SHP77 treated with DMSO at 0.1 percent for 48 hours (cell line): Measurements from ENCODE around the gene EPX.
"Not testable (repeated sequence)": the region's sequence is repeated elsewhere in the genome, so short reads cannot be mapped to it uniquely, and the experiment has no call there.

Experiments
- DNase-seq: peaks from one replicate; lab custom pipeline; 2025; lab: John Stamatoyannopoulos, UW

The EPX gene

DNA sequence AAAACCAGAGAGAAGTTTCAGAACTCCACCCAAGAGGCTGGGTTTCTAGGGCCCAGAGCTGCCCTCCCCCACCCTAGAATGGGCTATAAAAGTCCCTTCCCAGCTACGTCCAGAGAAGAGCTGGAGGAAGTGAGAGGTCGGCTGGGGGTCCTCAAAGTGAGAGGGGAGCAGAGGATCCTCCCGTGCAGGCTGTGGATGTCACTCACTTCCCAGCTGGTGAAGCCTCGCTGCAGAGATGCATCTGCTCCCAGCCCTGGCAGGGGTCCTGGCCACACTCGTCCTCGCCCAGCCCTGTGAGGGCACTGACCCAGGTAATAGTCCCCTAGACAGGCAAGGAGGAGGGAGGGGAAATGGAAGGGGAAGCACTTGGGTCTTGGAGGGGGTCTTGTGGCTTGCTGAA is at the start of gene EPX:
EPX (plus strand) TSS at position 115 of the 400 bp plus-strand sequence; CDS start at position 236, 121 bp downstream.
- no peak for DNase-seq

DNA sequence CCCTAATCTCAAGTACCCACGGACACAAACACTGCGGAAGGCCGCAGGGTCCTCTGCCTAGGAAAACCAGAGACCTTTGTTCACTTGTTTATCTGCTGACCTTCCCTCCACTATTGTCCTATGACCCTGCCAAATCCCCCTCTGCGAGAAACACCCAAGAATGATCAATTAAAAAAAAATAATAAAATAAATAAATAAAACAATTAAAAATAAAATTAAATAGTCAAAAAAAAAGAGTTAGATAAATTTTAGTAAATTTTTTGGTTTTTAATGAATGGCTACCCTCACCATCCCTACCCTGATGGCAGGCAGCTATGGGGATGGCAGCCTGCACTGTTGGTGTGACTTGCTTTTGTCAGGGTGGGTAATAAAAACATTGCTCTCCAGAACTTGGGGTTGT is 49.2 kb upstream of the EPX start:
- not testable (repeated sequence) for DNase-seq

DNA sequence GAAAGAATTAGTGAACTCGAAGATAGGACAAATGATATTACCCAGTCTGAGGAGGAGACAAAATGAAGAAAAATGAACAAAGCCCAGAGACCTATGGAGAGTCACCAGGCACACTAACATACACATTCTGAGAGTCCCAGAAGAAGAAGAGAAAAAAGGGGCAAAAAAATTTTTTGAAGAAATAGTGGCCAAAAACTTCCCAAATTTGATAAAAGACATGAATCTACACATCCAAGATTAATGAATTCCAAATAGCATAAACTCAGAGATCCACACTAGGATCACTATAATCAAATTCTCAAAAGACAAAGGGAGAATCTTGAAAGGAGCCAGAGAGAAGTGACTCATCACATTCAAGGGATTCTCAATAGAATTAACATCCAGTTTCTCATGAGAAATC is 47.7 kb upstream of the EPX start:
- DNase-seq, result no peak

GRCh38 chr17:58147930-58148434 is 44.5 kb upstream of the EPX start, which contains the start of gene OR4D1:
TSS of gene OR4D1 (plus strand) at chr17:58148384. CDS start at chr17:58155154, 6,770 bp downstream.
- no peak for DNase-seq

- DNase-seq, result no peak
Measured at GRCh38 chr17:58148609-58149008, 43.9 kb upstream of the EPX start.

DNA sequence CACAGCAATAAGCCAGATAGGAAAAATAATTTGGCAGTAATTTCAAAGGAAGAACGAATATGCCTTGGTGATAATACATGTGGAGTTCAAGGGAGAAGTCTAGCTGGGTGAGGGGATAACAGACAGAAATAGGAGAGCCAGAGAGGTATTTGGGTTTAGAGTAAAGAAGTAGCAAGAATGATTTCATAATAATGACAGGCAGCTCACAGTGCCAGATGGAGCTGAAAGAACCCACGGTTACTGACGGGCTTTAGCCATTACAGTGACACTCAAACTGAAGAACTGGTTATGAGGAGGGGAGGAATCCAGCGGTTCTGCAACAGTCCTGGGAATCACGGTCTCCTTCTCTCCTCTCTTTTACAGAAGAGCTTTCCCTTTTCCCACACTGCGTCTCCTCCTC is 42.1 kb upstream of the EPX start:
- DNase-seq, result no peak

- DNase-seq, result no peak
Measured at GRCh38 chr17:58153046-58153445, 39.5 kb upstream of the EPX start.

- DNase-seq, result no peak
Measured at GRCh38 chr17:58153671-58154070, 38.9 kb upstream of the EPX start.

GRCh38 chr17:58156839-58157803 is 35.4 kb upstream of the EPX start:
- no peak for DNase-seq

DNA sequence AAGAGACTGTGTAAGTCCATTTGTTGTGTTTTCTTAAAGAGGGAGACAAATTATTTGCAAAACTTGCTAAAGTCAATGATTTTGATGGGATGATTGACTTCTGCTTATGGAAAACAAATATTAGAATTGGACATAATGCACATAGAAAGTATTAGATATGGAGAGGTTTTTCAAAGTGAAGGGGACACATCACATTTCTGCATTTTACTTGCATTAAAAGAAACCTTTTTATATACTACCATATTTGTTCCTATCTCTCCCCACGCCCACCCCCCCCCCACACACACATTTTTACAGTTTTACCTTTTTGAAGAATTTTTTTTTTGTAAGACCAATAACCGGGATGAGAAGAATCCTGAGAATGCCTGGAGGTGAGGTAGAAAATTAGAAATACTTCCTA is 34.3 kb upstream of the EPX start:
- DNase-seq, result no peak

DNA sequence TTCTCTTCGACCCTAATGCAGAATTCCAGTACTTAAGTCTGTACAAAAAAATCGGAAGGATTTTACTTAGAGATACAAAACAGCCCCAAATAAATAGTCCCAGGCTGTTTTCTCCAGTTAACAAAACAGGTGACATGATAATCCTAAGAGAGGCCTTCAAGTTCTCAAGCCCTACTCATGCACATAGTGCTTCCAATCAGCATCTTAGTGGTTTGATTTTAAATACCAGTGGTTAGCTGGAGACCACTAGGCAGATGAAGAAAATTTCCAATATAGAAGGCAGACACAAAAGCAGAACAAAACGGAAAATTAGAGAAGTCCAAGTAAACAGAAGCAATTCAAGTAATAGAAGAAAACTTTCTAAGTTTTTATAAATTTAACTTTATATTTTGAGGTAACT is 31.0 kb upstream of the EPX start:
- DNase-seq, result no peak

GRCh38 chr17:58165981-58166380 is 26.5 kb upstream of the EPX start:
- DNase-seq, result no peak

GRCh38 chr17:58166682-58167081 is 25.8 kb upstream of the EPX start, which contains the start of gene OR4D2:
TSS of gene OR4D2 (plus strand) at chr17:58166982. CDS start at chr17:58169656, 2,674 bp downstream.
- DNase-seq, result no peak

GRCh38 chr17:58170622-58171021 is 21.9 kb upstream of the EPX start:
- no peak for DNase-seq

GRCh38 chr17:58172369-58173071 is 20.0 kb upstream of the EPX start:
- DNase-seq, result no peak

GRCh38 chr17:58174871-58175270 is 17.7 kb upstream of the EPX start:
- DNase-seq, result no peak

DNA sequence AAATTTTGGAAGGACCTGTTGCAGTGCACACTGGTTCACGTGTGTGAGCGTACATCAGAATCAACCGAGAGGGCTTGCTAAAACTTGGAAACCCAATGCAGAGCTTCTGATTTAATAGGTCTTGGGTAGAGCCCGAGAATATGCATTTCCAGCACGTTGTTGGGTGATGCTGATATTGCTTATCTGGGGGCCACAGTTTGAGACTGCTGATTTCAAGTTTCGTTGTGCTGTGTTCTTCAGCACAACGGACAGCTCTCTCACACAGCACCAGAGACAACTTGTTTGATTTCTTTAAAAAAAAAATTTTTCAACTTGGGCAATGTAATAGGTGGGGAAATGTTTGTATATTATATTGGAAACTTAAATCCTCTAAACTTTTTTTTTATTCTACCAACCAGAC is 16.3 kb upstream of the EPX start:
- DNase-seq, result no peak

GRCh38 chr17:58181796-58182195 is 10.7 kb upstream of the EPX start:
- no peak for DNase-seq

DNA sequence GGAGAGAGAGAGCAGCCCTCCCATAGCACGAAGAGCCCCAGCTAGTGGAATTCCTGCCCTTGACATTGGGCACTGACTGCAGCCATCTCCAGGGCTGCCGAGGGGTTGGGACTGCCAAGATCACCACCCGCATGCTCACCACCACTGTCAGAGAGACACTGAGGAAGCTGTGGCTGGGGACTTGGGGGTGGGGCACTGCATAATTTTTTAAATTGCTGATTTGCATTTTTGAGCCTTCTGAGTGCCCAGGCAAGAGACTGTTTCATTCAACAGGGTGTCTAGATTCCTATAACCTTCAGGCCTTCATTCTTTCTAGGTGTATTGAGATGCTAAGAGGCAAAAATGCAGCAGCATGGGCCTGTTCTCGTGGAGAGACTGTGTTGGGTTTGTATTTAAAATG is 9.0 kb upstream of the EPX start:
- DNase-seq, result no peak

DNA sequence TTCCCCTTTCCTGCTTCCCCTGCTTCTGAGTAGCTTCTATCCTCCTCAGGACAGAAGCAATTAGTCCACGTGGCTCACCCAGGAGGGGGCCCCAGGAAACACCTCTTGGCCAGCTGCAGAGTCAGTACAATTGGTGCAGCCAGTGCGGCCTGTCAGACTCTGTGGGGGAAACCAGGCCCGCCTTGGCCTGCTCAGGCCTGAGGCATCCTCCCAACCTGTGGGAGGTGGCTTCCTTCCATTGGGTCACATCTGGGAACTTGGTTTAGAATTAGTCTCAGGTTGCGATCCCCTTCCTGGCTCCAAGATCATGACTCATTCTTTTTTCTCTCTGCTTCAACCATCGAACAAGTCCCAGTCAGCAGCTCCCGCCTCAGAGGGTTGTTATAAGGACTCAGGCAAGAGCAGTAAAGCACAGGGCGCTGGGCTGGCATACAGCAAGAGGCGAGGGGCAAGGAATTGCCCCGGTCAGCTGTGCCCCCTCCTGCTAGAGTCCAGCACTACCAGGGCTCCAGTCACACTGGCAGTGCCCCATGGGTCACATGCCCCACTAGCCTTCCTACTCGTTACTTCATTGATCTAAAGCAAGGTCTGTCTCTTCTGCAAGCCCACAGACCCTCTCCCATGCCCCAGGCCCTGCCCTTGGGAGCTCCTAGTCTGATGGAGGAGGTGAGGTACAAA is 8.1 kb upstream of the EPX start:
- no peak for DNase-seq

DNA sequence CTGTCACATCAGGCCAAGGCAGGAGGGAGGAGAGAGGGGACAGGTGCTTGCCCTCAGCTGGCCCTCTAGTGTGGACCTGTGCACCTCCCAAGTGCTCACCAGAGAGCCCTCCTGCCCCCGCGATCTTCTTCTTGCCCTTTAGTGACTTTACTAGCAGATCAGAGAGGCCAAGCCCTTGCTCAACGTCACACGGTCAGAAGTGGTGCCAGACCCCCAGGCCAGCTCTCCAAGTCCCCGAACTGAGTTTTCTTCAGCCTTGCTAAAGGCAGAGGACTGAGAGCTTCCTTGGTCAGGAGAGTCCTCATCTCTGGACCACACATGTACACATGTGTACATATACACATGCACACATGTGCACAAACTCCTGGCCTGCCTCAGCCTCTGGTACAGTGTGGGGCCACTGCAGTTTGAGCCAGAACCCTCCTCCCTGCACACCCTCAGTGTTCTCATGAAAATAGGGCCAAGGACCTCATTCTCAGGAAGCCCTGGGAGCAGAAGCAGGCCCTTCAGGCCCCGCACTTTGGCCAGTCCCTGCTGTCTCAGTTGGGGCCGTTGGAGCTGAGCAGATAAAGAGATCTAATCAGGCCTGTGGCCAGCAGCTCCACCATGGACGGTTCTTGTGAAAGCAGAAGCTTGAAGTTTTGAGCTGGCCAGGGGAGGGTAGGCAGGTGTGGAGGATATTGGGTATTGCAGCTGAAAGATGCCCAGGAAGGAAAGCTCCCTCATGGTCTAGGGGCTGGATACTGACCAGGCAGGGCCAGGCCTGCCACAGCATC is 7.4 kb upstream of the EPX start:
- no peak for DNase-seq
